ENCODE measurements around the gene BNIP5.
"Not testable (repeated sequence)": the region's sequence is repeated elsewhere in the genome, so short reads cannot be mapped to it uniquely, and the experiment has no call there.

Gene BNIP5

DNA sequence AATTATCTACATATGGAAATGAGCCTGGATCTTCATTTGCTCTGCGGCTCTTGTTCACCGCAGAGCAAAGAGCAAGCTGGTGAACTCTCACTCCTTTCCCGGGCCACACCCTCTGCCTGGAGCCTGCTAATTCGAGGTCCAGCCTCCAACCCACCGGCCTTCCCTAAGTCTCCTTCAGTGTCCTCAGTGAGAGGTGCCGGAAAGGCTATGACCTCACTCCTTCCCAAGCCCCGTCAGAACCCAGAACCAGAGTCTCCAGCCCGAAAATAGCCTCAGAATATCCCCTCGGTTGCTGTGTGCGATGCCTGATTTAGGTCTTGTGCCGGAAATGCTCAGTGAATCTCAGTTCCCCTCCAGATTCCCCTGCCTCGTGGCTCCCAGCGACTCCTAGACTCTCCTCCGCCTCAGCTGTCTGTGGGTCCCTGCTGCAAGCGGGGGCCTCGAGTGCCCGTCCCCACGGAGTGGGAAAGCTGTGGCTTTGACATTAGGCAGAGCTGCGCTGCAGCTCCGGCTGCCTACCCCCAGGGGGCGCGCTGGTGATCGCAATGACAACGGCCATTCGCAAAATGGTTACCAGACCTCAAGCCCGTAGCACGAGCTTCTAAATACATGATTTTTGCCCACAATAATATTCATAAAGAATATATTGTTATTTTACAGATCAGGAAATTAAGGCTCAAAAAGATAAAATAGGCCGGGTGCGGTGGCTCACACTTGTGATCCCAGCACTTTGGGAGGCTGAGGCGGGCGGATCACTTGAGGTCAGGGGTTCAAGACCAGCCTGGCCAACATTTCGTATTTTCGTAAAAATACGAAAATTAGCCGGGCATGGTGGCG is 4.1 kb upstream of the BNIP5 start:
- peak; percentile 36 to 66 (median 46) for DNase-seq

GRCh38 chr6:36340306-36340617 is 3.6 kb upstream of the BNIP5 start:
- no peak for DNase-seq

DNA sequence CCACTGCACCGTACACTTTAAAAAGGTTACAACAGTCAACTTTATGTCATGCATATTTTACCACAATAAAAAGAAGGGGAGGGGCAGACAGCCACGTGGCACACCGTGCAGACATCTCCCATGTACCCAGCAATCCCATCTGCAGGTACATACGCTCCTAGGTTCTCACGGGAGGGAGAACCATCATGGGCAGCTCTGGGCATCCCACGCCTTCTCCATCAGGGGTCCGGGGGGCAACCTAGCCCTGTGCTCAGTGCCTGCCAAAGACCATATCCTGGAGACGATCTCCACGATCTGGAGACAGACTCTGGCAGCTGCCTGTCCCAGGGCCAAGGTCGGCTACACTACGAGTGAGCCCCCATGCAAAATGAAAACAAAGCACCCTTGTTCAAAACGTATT is 2.5 kb upstream of the BNIP5 start:
- DNase-seq: no peak

DNA sequence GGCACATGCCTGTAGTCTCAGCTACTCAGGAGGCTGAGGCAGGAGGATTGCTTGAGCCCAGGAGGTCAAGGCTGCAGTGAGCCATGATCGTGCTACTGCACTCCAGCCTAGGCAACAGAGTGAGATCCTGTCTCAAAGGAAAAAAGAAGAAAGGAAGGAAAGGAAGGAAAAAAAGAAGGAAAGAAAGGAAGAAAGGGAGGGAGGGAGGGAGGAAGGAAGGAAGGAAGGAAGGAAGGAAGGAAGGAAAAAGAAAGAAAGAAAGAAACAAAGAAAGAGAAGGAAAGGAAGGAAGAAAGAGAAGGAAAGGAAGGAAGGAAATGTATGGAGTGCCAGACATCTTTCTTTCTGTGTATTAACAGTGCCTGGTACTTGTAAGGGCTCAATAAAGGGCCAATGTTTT is 1.5 kb upstream of the BNIP5 start:
- not testable (repeated sequence) for DNase-seq

DNA sequence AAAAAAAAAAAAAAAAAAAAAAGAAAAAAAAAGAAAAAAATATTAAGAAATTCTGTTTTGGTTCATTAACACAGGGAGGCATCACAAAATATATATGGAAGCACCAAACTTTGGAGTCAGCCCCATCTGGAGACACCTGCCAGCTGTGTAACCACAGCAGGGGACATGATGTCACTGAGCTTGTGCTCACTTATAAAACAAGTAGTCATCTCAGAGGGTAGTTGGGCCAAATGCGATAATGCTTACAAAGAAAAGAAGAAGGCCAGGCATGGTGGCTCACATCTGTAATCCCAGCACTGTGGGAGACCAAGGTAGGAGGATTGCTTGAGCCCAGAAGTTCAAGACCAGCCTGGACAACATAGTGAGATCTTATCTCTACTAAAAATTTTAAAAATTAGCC is 1.1 kb upstream of the BNIP5 start:
- no peak for DNase-seq

- no peak for DNase-seq
These were observed 429 bp downstream of the BNIP5 start for GRCh38 chr6:36336208-36336710.

GRCh38 chr6:36335465-36336207 is 1.1 kb downstream of the BNIP5 start:
- no peak for DNase-seq

DNA sequence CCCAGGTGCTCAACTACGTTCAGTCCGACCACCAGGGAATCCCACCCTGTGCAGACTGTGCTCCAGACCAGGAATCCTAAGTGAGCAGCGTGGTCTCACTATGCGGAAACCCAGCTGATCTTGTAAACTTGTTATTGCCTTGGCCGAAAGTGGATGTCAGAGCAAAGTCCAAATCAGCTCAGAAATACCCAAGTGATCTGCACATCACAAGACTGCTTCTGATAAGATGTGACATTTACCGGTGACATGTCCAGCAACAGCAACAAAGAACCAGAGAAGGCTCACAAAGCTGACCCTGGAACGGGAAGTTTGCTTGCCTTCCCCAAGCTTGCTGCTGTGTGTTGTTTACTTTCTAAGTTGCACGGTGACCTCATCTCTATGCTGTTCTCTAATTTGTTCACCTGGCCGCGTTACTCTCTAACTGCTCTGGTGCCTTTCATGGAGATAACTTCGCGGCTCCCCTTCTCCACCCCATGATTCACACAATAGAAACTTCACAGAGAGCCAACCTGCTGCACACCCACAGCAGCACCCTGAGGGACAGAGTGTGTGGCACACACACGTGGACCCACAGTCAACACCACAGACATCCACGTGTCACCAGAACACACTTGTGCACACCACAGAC is 1.7 kb downstream of the BNIP5 start:
- DNase-seq: no peak

GRCh38 chr6:36333931-36334725 is 2.6 kb downstream of the BNIP5 start:
- no peak for DNase-seq

DNA sequence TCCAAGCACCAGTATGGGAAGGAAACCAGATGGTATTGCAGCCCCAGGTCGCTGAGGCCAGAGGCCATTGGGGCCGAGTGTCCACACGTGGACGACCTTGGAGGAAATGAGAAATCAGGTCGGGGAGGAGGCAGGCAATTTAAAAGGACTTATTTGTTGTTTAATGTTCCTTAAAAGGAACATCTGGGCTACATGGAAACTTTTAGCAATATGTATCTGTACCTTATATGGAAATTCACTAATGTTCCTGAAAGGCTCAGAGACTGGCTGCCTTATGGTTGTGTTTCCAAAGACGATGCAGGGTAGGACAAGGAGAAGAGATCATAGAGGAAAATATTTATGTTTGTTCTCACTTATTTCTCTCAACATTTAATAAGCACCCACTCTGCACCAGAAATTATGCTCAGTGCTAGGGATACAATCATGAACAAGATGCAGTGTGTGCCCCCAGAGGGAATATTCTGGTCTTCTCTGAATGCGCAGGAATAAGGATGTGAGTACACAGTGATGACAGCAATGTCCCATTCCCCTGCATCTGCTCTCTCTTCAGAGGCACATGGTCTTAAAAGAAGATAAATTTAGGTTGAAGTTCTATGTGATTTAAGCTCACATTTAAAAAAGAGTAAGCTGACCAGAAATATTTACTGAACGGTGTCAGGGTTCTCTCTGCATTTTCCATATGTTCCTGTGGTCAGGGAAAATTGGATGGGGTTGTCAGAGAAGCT is 3.4 kb downstream of the BNIP5 start:
- no peak for DNase-seq

DNA sequence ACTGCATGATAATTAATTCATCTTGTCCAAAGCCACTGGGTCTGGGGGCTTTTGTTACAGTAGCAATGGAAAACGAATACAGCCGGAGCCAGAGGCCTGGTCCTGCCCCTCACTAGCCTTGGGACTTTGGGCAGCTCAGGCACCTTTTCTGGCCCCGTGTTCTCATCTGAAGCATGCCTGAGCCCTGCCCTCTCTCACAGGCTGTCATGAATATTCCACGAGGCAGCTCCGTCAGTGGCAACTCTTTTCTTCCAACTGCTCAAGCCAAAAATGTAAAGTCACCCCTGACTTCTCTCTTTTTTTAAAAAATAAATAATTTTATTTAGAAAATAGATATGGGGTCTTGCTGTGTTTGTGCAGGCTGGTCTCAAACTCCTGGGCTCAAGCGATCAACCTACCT is 5.3 kb downstream of the BNIP5 start:
- no peak for DNase-seq

- no peak for DNase-seq
These were observed 6.3 kb downstream of the BNIP5 start for GRCh38 chr6:36330366-36330765.

DNA sequence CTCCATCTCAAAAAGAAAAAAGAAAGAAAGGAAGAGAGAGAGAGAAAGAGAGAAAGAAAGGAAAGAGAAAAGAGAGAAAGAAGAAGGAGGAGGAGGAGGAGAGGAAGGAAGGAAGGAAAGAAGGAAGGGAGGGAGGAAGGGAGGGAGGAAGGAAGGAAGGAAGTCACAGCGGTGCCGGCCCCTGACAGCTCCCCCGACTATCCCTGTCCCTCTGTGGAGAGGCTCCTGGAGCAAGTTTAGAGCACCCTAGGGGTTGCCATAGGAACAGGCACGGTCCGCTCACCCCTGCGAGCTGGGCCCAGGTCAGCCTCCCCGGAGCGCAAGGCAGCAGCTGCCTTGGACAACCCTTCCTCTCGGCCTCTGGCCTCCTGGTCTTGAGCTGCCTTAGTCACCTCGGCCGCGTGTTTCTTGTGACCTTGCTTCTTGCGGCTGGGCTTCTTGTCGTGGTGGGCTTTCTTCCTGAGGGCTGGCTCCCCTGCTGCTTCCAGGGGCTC is 6.8 kb downstream of the BNIP5 start:
- DNase-seq: no peak

GRCh38 chr6:36328600-36328999 is 8.1 kb downstream of the BNIP5 start:
- DNase-seq: no peak

GRCh38 chr6:36327919-36328236 is 8.8 kb downstream of the BNIP5 start:
- DNase-seq: no peak

GRCh38 chr6:36327226-36327918 is 9.3 kb downstream of the BNIP5 start:
- DNase-seq: no peak

DNA sequence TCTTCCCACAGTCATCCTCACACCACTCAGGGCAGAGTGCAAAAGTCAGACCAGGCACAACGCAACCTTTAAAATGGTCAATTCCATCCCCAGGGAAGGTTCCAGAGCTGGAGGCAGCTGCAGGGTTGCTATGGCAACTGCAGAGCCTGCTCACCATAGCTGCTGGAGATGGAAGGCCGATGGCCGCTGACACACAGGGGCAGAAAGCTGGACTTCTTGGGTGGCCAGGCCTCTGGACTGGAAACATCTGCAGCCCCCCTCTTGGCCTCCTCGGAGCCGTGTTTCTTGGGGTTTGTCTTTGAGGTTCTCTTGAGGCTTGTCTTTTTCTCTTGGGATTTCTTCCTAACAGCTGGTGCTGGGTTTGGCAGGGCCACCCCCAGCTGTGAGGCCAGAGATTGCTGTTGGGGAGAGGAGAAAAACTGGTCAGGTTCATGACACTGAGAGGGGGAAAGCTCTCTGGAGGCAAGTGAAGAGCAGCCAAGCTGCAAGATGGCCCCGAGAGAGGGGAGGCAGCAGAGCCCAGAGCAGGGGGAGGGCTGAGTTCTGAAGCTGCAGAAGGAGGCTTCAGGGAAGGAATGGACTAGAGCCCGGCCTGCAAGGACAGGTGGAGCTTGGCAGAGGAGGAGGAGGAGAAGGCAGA is 10.2 kb downstream of the BNIP5 start:
- no peak for DNase-seq

DNA sequence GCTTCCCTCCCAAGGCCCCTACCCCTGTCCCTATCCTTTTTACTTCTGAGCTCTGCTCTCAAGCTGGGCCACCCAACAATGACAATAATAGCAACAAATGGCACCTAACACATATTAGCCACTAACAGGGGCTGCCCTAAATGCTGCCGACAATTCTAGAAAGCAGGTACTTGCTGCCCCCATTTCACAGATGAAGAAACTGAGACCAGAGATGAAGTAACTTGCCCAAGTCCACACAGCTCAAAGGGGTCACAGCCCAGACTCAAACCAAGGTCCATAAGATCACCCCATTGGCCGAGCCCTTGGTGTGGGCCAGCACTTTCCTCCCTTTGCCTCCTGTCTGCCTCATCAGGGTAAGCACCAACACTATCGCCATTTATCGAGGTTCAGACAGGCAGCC is 12.0 kb downstream of the BNIP5 start:
- DNase-seq: no peak

DNA sequence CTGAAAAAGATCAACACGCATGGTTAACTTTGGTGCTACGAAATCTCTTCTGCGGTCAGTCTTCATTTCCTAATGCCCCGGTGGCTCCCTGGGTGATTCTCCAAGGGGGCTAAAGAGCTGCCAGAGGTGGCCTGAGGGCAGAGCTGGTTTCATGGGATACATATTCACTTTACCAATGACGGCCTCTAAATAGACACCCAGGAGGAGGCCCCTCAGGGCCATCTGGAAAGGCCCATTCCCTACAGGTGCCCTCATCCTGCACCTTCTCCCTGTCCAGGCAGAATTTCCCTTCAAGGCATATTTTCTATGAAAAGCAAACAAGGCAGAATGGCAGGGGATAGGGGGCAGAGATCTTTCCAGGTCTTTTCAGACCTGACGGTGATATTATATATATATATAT is 12.5 kb downstream of the BNIP5 start:
- DNase-seq: no peak

GRCh38 chr6:36323062-36323461 is 13.6 kb downstream of the BNIP5 start:
- no peak for DNase-seq

DNA sequence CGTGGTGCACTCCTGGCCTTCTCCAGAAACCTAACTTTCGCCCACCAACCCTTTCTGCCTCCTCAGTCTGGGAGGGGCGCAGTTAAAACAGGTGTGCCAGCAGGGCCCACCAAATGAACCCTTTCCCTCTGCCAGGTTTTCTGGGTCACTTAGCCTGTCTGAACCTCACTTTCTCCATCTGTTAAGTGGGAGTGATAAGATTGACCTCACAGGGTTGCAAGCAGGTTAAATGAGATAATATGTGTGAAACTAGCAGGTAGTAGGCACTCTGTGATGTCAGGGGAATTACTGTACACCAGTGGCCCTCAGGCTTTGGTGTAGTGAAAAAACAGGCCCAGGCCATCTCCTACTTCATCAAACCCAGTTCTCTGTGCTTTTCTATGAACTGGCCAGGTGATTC is 14.1 kb downstream of the BNIP5 start:
- no peak for DNase-seq
